Stimulated activated CD8-positive, alpha-beta memory T cell treated with anti-CD3 and anti-CD28 coated beads, Interleukin-15, amount 100 ng/mL, for 4 hours (primary cell): Measurements from ENCODE around the gene GRAMD2A.

Source experiments
- DNase-seq, 2 donors: peaks; one replicate each; pipeline ENCODE4 v3.0.0-alpha.2; 2020; ENCODE audit warnings: low read depth in 2 of 2

Gene GRAMD2A

GRCh38 chr15:72136170-72137051 lies 61.2 kb downstream of the GRAMD2A start:
- no peak for DNase-seq

GRCh38 chr15:72135719-72136118 lies 61.9 kb downstream of the GRAMD2A start:
- no peak for DNase-seq

GRCh38 chr15:72133211-72133610 lies 64.4 kb downstream of the GRAMD2A start:
- no peak for DNase-seq

GRCh38 chr15:72131922-72132321 lies 65.7 kb downstream of the GRAMD2A start:
- no peak for DNase-seq

- no peak for DNase-seq
Observed at GRCh38 chr15:72130272-72130671, 67.3 kb downstream of the GRAMD2A start.

- no peak for DNase-seq
Observed at GRCh38 chr15:72128359-72128758, 69.2 kb downstream of the GRAMD2A start.

GRCh38 chr15:72127724-72128322 lies 69.8 kb downstream of the GRAMD2A start:
- DNase-seq = no peak

GRCh38 chr15:72124218-72124617 lies 73.4 kb downstream of the GRAMD2A start:
- no peak for DNase-seq

GRCh38 chr15:72118017-72118978 lies 79.3 kb downstream of the GRAMD2A start, which contains the start of the genes MYO9A and SENP8:
MYO9A (minus strand) TSS chr15:72118150; CDS start chr15:72046563, 71,587 bp downstream.
SENP8 (plus strand) TSS chr15:72118403; CDS start chr15:72139624, 21,221 bp downstream.
- DNase-seq = peak; percentile 97 to 98

GRCh38 chr15:72117486-72118016 lies 80.0 kb downstream of the GRAMD2A start:
- peak in 1 of 2 donors; percentile 25 for DNase-seq

GRCh38 chr15:72116731-72117485 lies 80.7 kb downstream of the GRAMD2A start:
- no peak for DNase-seq

GRCh38 chr15:72113347-72114031 lies 84.1 kb downstream of the GRAMD2A start:
- DNase-seq = no peak

- no peak for DNase-seq
Observed at GRCh38 chr15:72112805-72113204, 84.8 kb downstream of the GRAMD2A start.

- no peak for DNase-seq
Observed at GRCh38 chr15:72112116-72112515, 85.5 kb downstream of the GRAMD2A start.

- no peak for DNase-seq
Observed at GRCh38 chr15:72110355-72110754, 87.2 kb downstream of the GRAMD2A start.
